BJ (cell line): ENCODE data around the gene LDHB. TPM values are rescaled to one million over a fixed set of nuclear protein-coding genes. Genes with fewer than 3 reads are reported as not detected.
"Not testable (repeated sequence)": the region's sequence is repeated elsewhere in the genome, so short reads cannot be mapped to it uniquely, and the experiment has no call there.

Experiments used
- CTCF ChIA-PET: fragments of 350-600 bp; formaldehyde crosslinking; extraction: SDS; loops from one replicate; lab custom pipeline; 2021; ENCODE audit warnings: antibody characterized with exemption, inconsistent platforms; lab: Yijun Ruan, JAX
- POLR2A ChIA-PET: fragments of 300-600 bp; sonication (Branson Sonifier 250); formaldehyde crosslinking; extraction: SDS; loops from one replicate; lab custom pipeline; 2021; ENCODE audit warnings: antibody characterized with exemption; lab: Charles Lee
- DNase-seq: peaks from one replicate; pipeline ENCODE4 v3.0.0-alpha.2; 2011; ENCODE audit warnings: low read depth
- H3K27me3 ChIP-seq: 2 replicates; pipeline ENCODE4 v1.6.0; 2011; ENCODE audit warnings: low read length; ENCODE audit not compliant: control insufficient read depth, insufficient read depth
- H3K36me3 ChIP-seq: 2 replicates; pipeline ENCODE4 v1.5.1; 2011; ENCODE audit warnings: low read length; ENCODE audit not compliant: control insufficient read depth, insufficient read depth
- H3K4me3 ChIP-seq: 2 replicates; pipeline ENCODE4 v1.5.1; 2011; ENCODE audit warnings: low read depth, mild to moderate bottlenecking, control low read depth, low read length
- CTCF ChIP-seq: IDR thresholded peaks from 2 replicates; pipeline ENCODE4 v1.5.1; 2011; ENCODE audit warnings: low read depth, mild to moderate bottlenecking, control low read depth, inconsistent platforms, low read length, moderate library complexity; ENCODE audit not compliant: insufficient read depth
- polyA plus RNA-seq: library from polyadenylated mRNA; depleted of rRNA; stranded (reverse); fragments of >200 nt; gene quantifications from 2 replicates; pipeline ENCODE4 v1.2.3, GENCODE V29; 2011

Gene LDHB
- polyA plus RNA-seq, 1 experiment = 275 TPM

- DNase-seq = no peak
- peaks cover 1% of the 10 kb centered on the region; the same call in 1 of the 2 replicates for H3K27me3 ChIP-seq
- ChIA-PET CTCF (interaction anchor here (1.2 to 1.6 kb wide), 3 partner anchors 18 to 19 kb away, joined by 3 to 4 read pairs (median 3); no protein-coding TSS in a partner anchor), POLR2A (no interaction called here)
- H3K4me3 ChIP-seq = no peak overlapping the region
- no peaks in the 10 kb centered on the region for H3K36me3 ChIP-seq
- no peak for TF ChIP-seq CTCF
Observed at GRCh38 chr12:21662122-21662792, 4.6 kb upstream of the LDHB start.

GRCh38 chr12:21661396-21662093, 3.9 kb upstream of the LDHB start:
- POLR2A ChIA-PET, H3K36me3 ChIP-seq, H3K27me3 ChIP-seq, H3K4me3 ChIP-seq, DNase-seq: not testable (repeated sequence)
- CTCF ChIA-PET = interaction anchor here (1.5 to 1.6 kb wide), 2 partner anchors 19 kb away, joined by 3 to 4 read pairs; no protein-coding TSS in a partner anchor

- no peak overlapping the region for H3K4me3 ChIP-seq
- ChIA-PET POLR2A (no interaction called here), CTCF (no interaction called here)
- H3K36me3 ChIP-seq = no peaks in the 10 kb centered on the region
- no peak for DNase-seq
- no peaks in the 10 kb centered on the region for H3K27me3 ChIP-seq
- no peak for TF ChIP-seq CTCF
Observed at GRCh38 chr12:21659383-21659782, 1.7 kb upstream of the LDHB start.

GRCh38 chr12:21656905-21657325, 727 bp downstream of the LDHB start:
- DNase-seq = no peak
- no peak for TF ChIP-seq CTCF
- peaks cover 2% of the 10 kb centered on the region; the same call in 1 of the 2 replicates for H3K36me3 ChIP-seq
- CTCF ChIA-PET = interaction anchor here (0.7 to 1.2 kb wide), 5 partner anchors 8 to 43 kb away, joined by 3 read pairs; no protein-coding TSS in a partner anchor
- peak overlapping the region; percentile 70 for H3K4me3 ChIP-seq
- no peaks in the 10 kb centered on the region for H3K27me3 ChIP-seq
- POLR2A ChIA-PET = no interaction called here

GRCh38 chr12:21655591-21655990, 2.1 kb downstream of the LDHB start:
- POLR2A ChIA-PET = no interaction called here
- H3K27me3 ChIP-seq = no peaks in the 10 kb centered on the region
- TF ChIP-seq CTCF = no peak
- CTCF ChIA-PET = no interaction called here
- peak overlapping the region; percentile 70 for H3K4me3 ChIP-seq
- no peak for DNase-seq
- H3K36me3 ChIP-seq = peaks cover 6% of the 10 kb centered on the region; the same call in 1 of the 2 replicates
